Measurements from ENCODE around the gene PIK3CB. TPM values are rescaled to one million over a fixed set of nuclear protein-coding genes. Genes with fewer than 3 reads are reported as not detected.

PIK3CB gene
- total RNA-seq, 1 experiment from 2014 or later = 35.6 TPM

- Mint-ChIP-seq H3K27ac (no peak overlapping the region; a peak in 1 of 7 replicates), H3K4me3 (no peak overlapping the region), H3K27me3 (ENCODE audit: low read depth) (no peaks in the 10 kb centered on the region), H3K4me1 (no peaks in the 10 kb centered on the region), H3K9me3 (no peaks in the 10 kb centered on the region), H3K36me3 (ENCODE audit: insufficient read depth in 1 of 3, low read depth in 3 of 3) (peaks cover 2 to 34% (median 24%) of the 10 kb centered on the region in 3 experiments; a peak in 5 of 7 replicates)
- DNase-seq = no peak
- Histone ChIP-seq H3K79me2 (ENCODE audit: insufficient read depth, low read length) (no peaks in the 10 kb centered on the region), H3K4ac (ENCODE audit: low read depth, low read length) (no peak overlapping the region), H3K23ac (ENCODE audit: insufficient read length, low read depth, low read length) (no peak overlapping the region), H3K27me3 (ENCODE audit: insufficient read depth, low read length) (no peaks in the 10 kb centered on the region), H3K56ac (ENCODE audit: insufficient read length, low read depth, low read length) (no peak overlapping the region), H3K27ac (ENCODE audit: insufficient read length, low read depth, low read length) (no peak overlapping the region), H2BK15ac (ENCODE audit: low read depth, low read length) (no peak overlapping the region), H3K4me2 (ENCODE audit: insufficient read depth, insufficient read length, low read length) (no peak overlapping the region), H3K79me1 (ENCODE audit: insufficient read depth, low read depth, low read length, poor library complexity, severe bottlenecking) (no peaks in the 10 kb centered on the region), H4K91ac (ENCODE audit: insufficient read length, low read depth, low read length) (no peak overlapping the region), H3K9ac (ENCODE audit: extremely low read depth, insufficient read length, low read length) (no peak overlapping the region), H2AK5ac (ENCODE audit: insufficient read length, low read length) (no peak overlapping the region), H4K8ac (replicated peaks; ENCODE audit: insufficient read length, low read depth, low read length) (no peak overlapping the region), H2BK120ac (ENCODE audit: low read depth, low read length, poor library complexity, severe bottlenecking) (no peak overlapping the region), H2BK20ac (ENCODE audit: low read depth, low read length, poor library complexity, severe bottlenecking) (no peak overlapping the region), H2BK12ac (ENCODE audit: insufficient read length, low read depth, low read length) (no peak overlapping the region), H3K4me1 (ENCODE audit: insufficient read depth, low read length) (no peaks in the 10 kb centered on the region), H3K23me2 (ENCODE audit: insufficient read length, low read depth, low read length, poor library complexity, severe bottlenecking) (no peaks in the 10 kb centered on the region), H2AFZ (ENCODE audit: low read length) (no peak overlapping the region), H3K14ac (ENCODE audit: insufficient read depth, low read length) (no peak overlapping the region), H3K18ac (ENCODE audit: insufficient read length, low read depth, low read length) (no peak overlapping the region), H4K20me1 (ENCODE audit: control insufficient read depth, insufficient read depth, insufficient read length) (no peaks in the 10 kb centered on the region), H3K9me3 (ENCODE audit: control insufficient read depth, low read depth, low read length) (no peaks in the 10 kb centered on the region), H2BK5ac (ENCODE audit: insufficient read length, low read length) (no peak overlapping the region), H3T11ph (ENCODE audit: low read length) (no peak overlapping the region), H4K5ac (ENCODE audit: insufficient read length, low read depth, low read length) (no peak overlapping the region)
- TF ChIP-seq CTCF (conservative IDR thresholded peaks at IDR 0.05) = no peak
These were observed 144.7 kb downstream of the PIK3CB start for GRCh38 chr3:138690036-138690435.
